ENCODE measurements around the gene BCAS3.

The BCAS3 gene

DNA sequence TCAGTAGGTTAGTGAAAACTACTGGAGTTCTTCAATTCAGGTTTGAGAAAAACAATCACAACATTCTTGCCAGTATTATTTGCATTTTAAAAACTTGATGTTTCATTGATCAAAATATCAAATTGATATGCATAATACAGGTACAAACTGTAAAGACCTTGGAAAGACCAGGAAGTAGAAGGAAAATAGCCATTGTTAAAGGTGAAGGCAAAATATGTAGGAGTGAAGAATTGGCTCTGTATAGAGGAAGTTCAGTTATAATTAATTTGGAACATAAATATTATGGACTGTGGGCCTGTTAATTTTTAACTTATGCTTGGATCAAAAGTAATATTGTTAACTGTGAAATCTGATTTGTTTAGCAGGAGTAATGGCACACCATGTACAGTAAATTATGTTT, 112.6 kb downstream of the BCAS3 start:
- no peak overlapping the region for H3K27ac ChIP-seq (ENCODE audit: low read depth, low read length)
- no peaks in the 10 kb centered on the region for H3K27me3 ChIP-seq (ENCODE audit: control insufficient read depth, low read length)
- no peaks in the 10 kb centered on the region for H3K36me3 ChIP-seq (ENCODE audit: control insufficient read depth, low read length)
- no peaks in the 10 kb centered on the region for H3K79me2 ChIP-seq (ENCODE audit: control insufficient read depth, low read length)
- no peaks in the 10 kb centered on the region for H3K9me2 ChIP-seq (replicated peaks; ENCODE audit: control insufficient read depth, low read length)
- H3K4me2 ChIP-seq (ENCODE audit: low read length): no peak overlapping the region
- H3K4me1 ChIP-seq (ENCODE audit: control insufficient read depth, low read length): no peaks in the 10 kb centered on the region
- no peaks in the 10 kb centered on the region for H3K9me3 ChIP-seq (ENCODE audit: control insufficient read depth, insufficient read depth, low read length)
- no peaks in the 10 kb centered on the region for H3F3A ChIP-seq (ENCODE audit: control insufficient read depth, insufficient read depth)
- TF ChIP-seq CTCF (IDR thresholded peaks at IDR 0.05; ENCODE audit: low read depth, low read length, poor library complexity, severe bottlenecking): no peak
- TF ChIP-seq EZH2phosphoT487 (IDR thresholded peaks at IDR 0.05; ENCODE audit: borderline replicate concordance, low read length): no peak
- no peaks in the 10 kb centered on the region for H4K20me1 ChIP-seq (ENCODE audit: control insufficient read depth, insufficient read depth, low read depth, low read length)
- no peak overlapping the region for H3K4me3 ChIP-seq (ENCODE audit: low read length)

- no peaks in the 10 kb centered on the region for H3K9me2 ChIP-seq (replicated peaks; ENCODE audit: control insufficient read depth, low read length)
- no peak overlapping the region for H3K4me3 ChIP-seq (ENCODE audit: low read length)
- H3K4me1 ChIP-seq (ENCODE audit: control insufficient read depth, low read length): no peaks in the 10 kb centered on the region
- no peaks in the 10 kb centered on the region for H3K79me2 ChIP-seq (ENCODE audit: control insufficient read depth, low read length)
- TF ChIP-seq EZH2phosphoT487 (IDR thresholded peaks at IDR 0.05; ENCODE audit: borderline replicate concordance, low read length) (no peak), CTCF (IDR thresholded peaks at IDR 0.05; ENCODE audit: low read depth, low read length, poor library complexity, severe bottlenecking) (no peak)
- H3K4me2 ChIP-seq (ENCODE audit: low read length): no peak overlapping the region
- no peaks in the 10 kb centered on the region for H3F3A ChIP-seq (ENCODE audit: control insufficient read depth, insufficient read depth)
- H3K36me3 ChIP-seq (ENCODE audit: control insufficient read depth, low read length): no peaks in the 10 kb centered on the region
- H3K27ac ChIP-seq (ENCODE audit: low read depth, low read length): no peak overlapping the region
- H3K27me3 ChIP-seq (ENCODE audit: control insufficient read depth, low read length): no peaks in the 10 kb centered on the region
- no peaks in the 10 kb centered on the region for H4K20me1 ChIP-seq (ENCODE audit: control insufficient read depth, insufficient read depth, low read depth, low read length)
- no peaks in the 10 kb centered on the region for H3K9me3 ChIP-seq (ENCODE audit: control insufficient read depth, insufficient read depth, low read length)
Measured at GRCh38 chr17:60792250-60792898, 114.7 kb downstream of the BCAS3 start.

DNA sequence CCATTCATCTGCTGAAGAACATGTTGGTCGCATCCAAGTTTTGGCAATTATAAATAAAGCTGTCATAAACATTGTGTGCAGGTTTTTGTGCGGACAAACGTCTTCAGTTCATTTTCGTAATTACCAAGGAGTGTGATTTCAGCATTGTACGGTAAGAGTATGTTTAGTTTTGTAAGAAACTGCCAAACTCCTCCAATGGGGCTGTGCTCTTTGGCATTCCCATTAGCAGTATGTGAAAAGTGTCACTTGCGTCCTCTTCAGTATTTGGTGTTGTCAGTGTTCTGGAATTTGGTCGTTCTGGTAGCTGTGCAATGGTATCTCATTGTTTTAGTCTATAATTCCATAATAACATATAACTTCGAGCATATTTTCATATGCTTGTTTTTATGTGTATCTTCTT, 120.9 kb downstream of the BCAS3 start:
- H3F3A ChIP-seq (ENCODE audit: control insufficient read depth, insufficient read depth): no peaks in the 10 kb centered on the region
- H3K27me3 ChIP-seq (ENCODE audit: control insufficient read depth, low read length): no peaks in the 10 kb centered on the region
- H3K79me2 ChIP-seq (ENCODE audit: control insufficient read depth, low read length): no peaks in the 10 kb centered on the region
- no peaks in the 10 kb centered on the region for H3K36me3 ChIP-seq (ENCODE audit: control insufficient read depth, low read length)
- H4K20me1 ChIP-seq (ENCODE audit: control insufficient read depth, insufficient read depth, low read depth, low read length): no peaks in the 10 kb centered on the region
- H3K9me2 ChIP-seq (replicated peaks; ENCODE audit: control insufficient read depth, low read length): no peaks in the 10 kb centered on the region
- no peak for TF ChIP-seq EZH2phosphoT487 (IDR thresholded peaks at IDR 0.05; ENCODE audit: borderline replicate concordance, low read length)
- no peak for TF ChIP-seq CTCF (IDR thresholded peaks at IDR 0.05; ENCODE audit: low read depth, low read length, poor library complexity, severe bottlenecking)
- no peak overlapping the region for H3K4me2 ChIP-seq (ENCODE audit: low read length)
- no peak overlapping the region for H3K4me3 ChIP-seq (ENCODE audit: low read length)
- H3K4me1 ChIP-seq (ENCODE audit: control insufficient read depth, low read length): no peaks in the 10 kb centered on the region
- H3K9me3 ChIP-seq (ENCODE audit: control insufficient read depth, insufficient read depth, low read length): no peaks in the 10 kb centered on the region
- no peak overlapping the region for H3K27ac ChIP-seq (ENCODE audit: low read depth, low read length)

Data from DOHH2 (cell line).